ENCODE data around the gene COL5A1.

DNA sequence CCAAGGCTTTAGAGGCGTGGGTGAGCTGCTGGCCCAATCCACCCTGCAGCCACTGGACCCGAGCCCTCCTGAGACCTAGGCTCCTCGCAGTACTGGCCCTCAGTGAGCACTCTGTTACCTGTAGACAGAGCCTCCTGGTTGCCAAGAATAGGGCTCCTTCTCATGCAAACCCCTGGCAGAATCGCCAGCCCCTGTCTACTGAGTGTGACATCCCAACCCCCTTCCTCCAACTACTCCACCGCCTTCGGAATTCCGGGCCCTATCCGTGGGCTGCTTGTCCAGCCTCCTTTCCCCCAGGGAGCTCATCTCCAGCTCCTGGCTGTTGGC lies 23.8 kb upstream of the COL5A1 start:
- TF ChIP-seq ARNTL (CRISPR knock-in tag; IDR thresholded peaks at IDR 0.05; ENCODE audit: borderline replicate concordance, low read depth) = no peak
- TF ChIP-seq GLIS3 (CRISPR knock-in tag; IDR thresholded peaks at IDR 0.05) = no peak
- no peak for TF ChIP-seq TCF4 (CRISPR knock-in tag; IDR thresholded peaks at IDR 0.05; ENCODE audit: borderline replicate concordance)

All from SK-N-SH treated with all-trans-retinoic acid at 6 μM for 48 hours (cell line).